GM06990 (cell line): Measurements from ENCODE around the gene SKIDA1.
A peak's percentile ranks its signal among the peaks of the same experiment; 100 is the strongest.

ENCODE experiments used
- DNase-seq: peaks from one replicate; pipeline ENCODE4 v3.0.0-alpha.2; 2011; ENCODE audit not compliant: insufficient read length; ENCODE audit errors: extremely low read depth
- H3K27me3 ChIP-seq: replicated peaks from 2 replicates; pipeline ENCODE4 v1.6.0; 2011; ENCODE audit warnings: low read length; ENCODE audit not compliant: control insufficient read depth, insufficient read depth
- H3K36me3 ChIP-seq: 2 replicates; pipeline ENCODE4 v1.5.1; 2011; ENCODE audit warnings: low read length; ENCODE audit not compliant: control insufficient read depth, insufficient read depth
- H3K4me3 ChIP-seq: replicated peaks from 2 replicates; pipeline ENCODE4 v1.5.1; 2011; ENCODE audit warnings: low read depth, mild to moderate bottlenecking, control low read depth, low read length
- TF ChIP-seq, protein P1 (sequence below): IDR thresholded peaks from 2 replicates; pipeline ENCODE4 v1.5.1; 2011; ENCODE audit warnings: low read length, control low read depth, mild to moderate bottlenecking, inconsistent platforms; ENCODE audit not compliant: insufficient read depth, poor library complexity, severe bottlenecking

Gene SKIDA1

GRCh38 chr10:21501091-21501490, 24.4 kb downstream of the SKIDA1 start:
- DNase-seq = no peak
- Histone ChIP-seq H3K36me3 (no peaks in the 10 kb centered on the region), H3K27me3 (no peaks in the 10 kb centered on the region; the same call in none of the 2 replicates), H3K4me3 (no peak overlapping the region)
- TF ChIP-seq, protein P1, sequence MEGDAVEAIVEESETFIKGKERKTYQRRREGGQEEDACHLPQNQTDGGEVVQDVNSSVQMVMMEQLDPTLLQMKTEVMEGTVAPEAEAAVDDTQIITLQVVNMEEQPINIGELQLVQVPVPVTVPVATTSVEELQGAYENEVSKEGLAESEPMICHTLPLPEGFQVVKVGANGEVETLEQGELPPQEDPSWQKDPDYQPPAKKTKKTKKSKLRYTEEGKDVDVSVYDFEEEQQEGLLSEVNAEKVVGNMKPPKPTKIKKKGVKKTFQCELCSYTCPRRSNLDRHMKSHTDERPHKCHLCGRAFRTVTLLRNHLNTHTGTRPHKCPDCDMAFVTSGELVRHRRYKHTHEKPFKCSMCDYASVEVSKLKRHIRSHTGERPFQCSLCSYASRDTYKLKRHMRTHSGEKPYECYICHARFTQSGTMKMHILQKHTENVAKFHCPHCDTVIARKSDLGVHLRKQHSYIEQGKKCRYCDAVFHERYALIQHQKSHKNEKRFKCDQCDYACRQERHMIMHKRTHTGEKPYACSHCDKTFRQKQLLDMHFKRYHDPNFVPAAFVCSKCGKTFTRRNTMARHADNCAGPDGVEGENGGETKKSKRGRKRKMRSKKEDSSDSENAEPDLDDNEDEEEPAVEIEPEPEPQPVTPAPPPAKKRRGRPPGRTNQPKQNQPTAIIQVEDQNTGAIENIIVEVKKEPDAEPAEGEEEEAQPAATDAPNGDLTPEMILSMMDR = no peak

DNA sequence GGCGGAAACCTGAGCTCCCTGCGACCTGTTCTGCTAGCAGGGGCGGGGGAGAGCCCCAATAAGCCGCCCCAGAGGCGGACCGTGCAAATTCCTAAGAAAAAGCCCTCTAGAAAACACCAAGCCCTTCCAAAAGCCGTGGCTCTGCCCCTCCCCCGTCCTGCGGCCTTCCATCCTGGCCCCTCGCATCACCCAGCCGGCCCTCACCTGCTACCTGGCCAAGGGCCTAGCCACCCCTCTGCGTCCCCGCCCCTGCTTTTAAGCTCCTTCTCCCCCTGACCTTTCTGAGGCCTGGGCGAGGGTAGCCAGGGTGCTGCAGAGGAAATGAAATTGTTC, 24.9 kb downstream of the SKIDA1 start:
- Histone ChIP-seq H3K27me3 (no peaks in the 10 kb centered on the region; the same call in none of the 2 replicates), H3K4me3 (no peak overlapping the region), H3K36me3 (no peaks in the 10 kb centered on the region)
- DNase-seq = no peak
- TF ChIP-seq, protein P1 = no peak

- H3K4me3 ChIP-seq = no peak overlapping the region
- H3K27me3 ChIP-seq = no peaks in the 10 kb centered on the region; the same call in none of the 2 replicates
- DNase-seq = peak; percentile 33
- TF ChIP-seq, protein P1 = no peak
- no peaks in the 10 kb centered on the region for H3K36me3 ChIP-seq
Measured at GRCh38 chr10:21499701-21500577, 25.5 kb downstream of the SKIDA1 start.

DNA sequence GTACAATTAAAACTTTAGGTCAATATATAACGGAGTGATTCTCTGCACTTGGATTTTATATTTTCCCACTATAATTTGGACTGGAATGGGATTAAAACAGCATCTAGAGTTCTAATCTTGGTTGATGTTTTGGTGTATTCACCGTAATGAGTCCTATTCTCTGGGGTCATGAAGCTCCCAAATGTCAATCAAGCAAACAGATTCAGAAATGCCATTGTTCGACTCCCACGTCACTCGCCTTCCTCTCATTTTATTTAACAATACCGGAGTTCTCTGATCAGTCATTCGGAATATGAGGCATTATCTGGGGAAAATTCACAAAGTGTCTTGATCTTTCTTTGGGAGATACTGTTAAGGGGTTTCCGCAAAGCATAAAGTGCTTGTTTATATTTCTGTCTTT, 26.5 kb downstream of the SKIDA1 start:
- no peak overlapping the region for H3K4me3 ChIP-seq
- H3K36me3 ChIP-seq = no peaks in the 10 kb centered on the region
- TF ChIP-seq, protein P1 = no peak
- DNase-seq = no peak
- H3K27me3 ChIP-seq = no peaks in the 10 kb centered on the region; the same call in none of the 2 replicates

DNA sequence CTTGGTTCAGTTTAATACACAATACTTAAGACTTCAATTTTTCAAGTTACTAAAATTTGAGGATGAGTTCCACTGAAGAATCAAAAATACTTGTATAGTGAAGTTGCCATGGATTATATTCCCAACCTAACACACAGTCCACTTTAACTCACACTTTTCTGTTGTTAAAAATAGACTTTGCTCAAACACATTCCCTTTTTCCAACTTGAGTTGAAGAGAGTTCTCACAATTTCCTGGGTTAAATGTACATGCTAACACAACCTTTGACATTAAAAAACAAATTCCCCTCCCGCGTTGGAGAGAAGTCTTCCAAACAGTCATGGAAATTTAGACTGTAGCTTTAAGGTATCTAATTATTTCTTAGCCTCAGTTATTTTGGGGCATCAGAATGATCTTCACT, 27.1 kb downstream of the SKIDA1 start:
- no peaks in the 10 kb centered on the region; the same call in none of the 2 replicates for H3K27me3 ChIP-seq
- no peaks in the 10 kb centered on the region for H3K36me3 ChIP-seq
- TF ChIP-seq, protein P1 = no peak
- no peak for DNase-seq
- H3K4me3 ChIP-seq = no peak overlapping the region
